ENCODE measurements around the gene GGT1.

Gene GGT1

GRCh38 chr22:24584871-24585411, 18.1 kb upstream of the GGT1 start:
- no peak for DNase-seq (ENCODE audit: low read depth)
- TF ChIP-seq CTCF (IDR thresholded peaks at IDR 0.05; ENCODE audit: low read length, missing control alignments) = no peak
- no peak overlapping the region for H3K4me3 ChIP-seq (replicated peaks; ENCODE audit: low read depth, low read length)

GRCh38 chr22:24585461-24585860, 17.5 kb upstream of the GGT1 start:
- DNase-seq (ENCODE audit: low read depth) = no peak
- no peak for TF ChIP-seq CTCF (IDR thresholded peaks at IDR 0.05; ENCODE audit: low read length, missing control alignments)

GRCh38 chr22:24585927-24586546, 17.0 kb upstream of the GGT1 start:
- H3K4me3 ChIP-seq (replicated peaks; ENCODE audit: low read depth, low read length) = no peak overlapping the region
- TF ChIP-seq CTCF (IDR thresholded peaks at IDR 0.05; ENCODE audit: low read length, missing control alignments) = no peak
- DNase-seq (ENCODE audit: low read depth) = no peak

More at GRCh38 chr22:24585461-24585860, 17.5 kb upstream of the GGT1 start:
- no peak overlapping the region for H3K4me3 ChIP-seq (replicated peaks; ENCODE audit: low read depth, low read length)

- no peak for TF ChIP-seq CTCF (IDR thresholded peaks at IDR 0.05; ENCODE audit: low read length, missing control alignments)
- H3K4me3 ChIP-seq (replicated peaks; ENCODE audit: low read depth, low read length) = no peak overlapping the region
- DNase-seq (ENCODE audit: low read depth) = no peak
Observed at GRCh38 chr22:24587251-24587650, 15.7 kb upstream of the GGT1 start.

GRCh38 chr22:24587948-24588347, 15.0 kb upstream of the GGT1 start:
- TF ChIP-seq CTCF (IDR thresholded peaks at IDR 0.05; ENCODE audit: low read length, missing control alignments) = no peak
- no peak overlapping the region for H3K4me3 ChIP-seq (replicated peaks; ENCODE audit: low read depth, low read length)
- DNase-seq (ENCODE audit: low read depth) = no peak

- TF ChIP-seq CTCF (IDR thresholded peaks at IDR 0.05; ENCODE audit: low read length, missing control alignments) = no peak
- DNase-seq (ENCODE audit: low read depth) = no peak
- H3K4me3 ChIP-seq (replicated peaks; ENCODE audit: low read depth, low read length) = no peak overlapping the region
Observed at GRCh38 chr22:24588381-24588756, 14.6 kb upstream of the GGT1 start.
